HCT116 (cell line): ENCODE measurements around the gene PTHLH. TPM values are rescaled to one million over a fixed set of nuclear protein-coding genes. Genes with fewer than 3 reads are reported as not detected.

ENCODE experiments used
- ATAC-seq: fragments of 200-7000 bp; cut with Tn5 transposase; 2 replicates; pipeline ENCODE4 v1.9.1; 2020; ENCODE audit warnings: mild to moderate bottlenecking, moderate library complexity
- BruUV-seq: library from RNA; stranded (reverse); fragments of 400-500 nt; replicated peaks from 2 replicates; lab custom pipeline; 2021; lab: Mats Ljungman, UMichigan
- CTCF ChIA-PET: fragments of 300-600 bp; sonication (Branson Sonifier 250); formaldehyde crosslinking; loops from one replicate; lab custom pipeline; 2021; ENCODE audit warnings: antibody characterized with exemption; lab: Charles Lee
- POLR2A ChIA-PET: fragments of 300-600, 350-600 bp; sonication (Branson Sonifier 250); formaldehyde crosslinking; loops from one replicate; lab custom pipeline; 2021; ENCODE audit warnings: antibody characterized with exemption; lab: Charles Lee
- RAD21 ChIA-PET, 2 experiments: fragments of 300-600 bp; sonication (Branson Sonifier 250); formaldehyde crosslinking; loops; one replicate each; lab custom pipeline; 2023; ENCODE audit warnings: low total read pairs in 2 of 2; ENCODE audit not compliant: uncharacterized antibody in 2 of 2, unreplicated experiment in 2 of 2, low non-redundant PET in 1 of 2; lab: Charles Lee
- DNase-seq: peaks from one replicate; pipeline ENCODE4 v3.0.0-alpha.2; 2010; ENCODE audit warnings: low read depth, low spot score
- H2AFZ ChIP-seq: fragments of 200-600 bp; shearing (Covaris generic), sonication (generic); 2 replicates; pipeline ENCODE4 v1.6.1; 2017; ENCODE audit warnings: low read depth, mixed run types, mixed read lengths, antibody characterized with exemption, low read length; ENCODE audit not compliant: poor library complexity, severe bottlenecking
- H3K27ac ChIP-seq: 2 replicates; pipeline ENCODE4 v1.5.1; 2012; ENCODE audit warnings: low read depth, low read length
- H3K27me3 ChIP-seq: fragments of 200-600 bp; sonication (generic); 2 replicates; pipeline ENCODE4 v1.6.1; 2016; ENCODE audit warnings: mixed run types, low read length, mixed read lengths; ENCODE audit not compliant: insufficient read depth
- H3K36me3 ChIP-seq, 2 experiments: fragments of 200-500 bp in 1 of 2; fragments of 200-600 bp in 1 of 2; sonication (Bioruptor generic) in 1 of 2; sonication (generic) in 1 of 2; 2 replicates each; pipeline versions ENCODE4 v1.5.1 to v1.6.1; 2014 to 2016; ENCODE audit warnings: low read length in 2 of 2, inconsistent platforms in 1 of 2, mixed read lengths in 1 of 2, mixed run types in 1 of 2; ENCODE audit not compliant: insufficient read depth in 2 of 2, control insufficient read depth in 1 of 2
- H3K4me1 ChIP-seq, 2 experiments: fragments of 200-600 bp in 1 of 2; sonication (generic) in 1 of 2; 2 replicates each; pipeline versions ENCODE4 v1.5.1 to v1.6.1; 2012 to 2017; ENCODE audit warnings: low read length in 2 of 2, inconsistent platforms in 1 of 2, mild to moderate bottlenecking in 1 of 2, mixed read lengths in 1 of 2, mixed run types in 1 of 2, moderate library complexity in 1 of 2; ENCODE audit not compliant: insufficient read depth in 2 of 2, control insufficient read depth in 1 of 2
- H3K4me2 ChIP-seq: fragments of 200-600 bp; sonication (generic); 2 replicates; pipeline ENCODE4 v1.6.1; 2017; ENCODE audit warnings: mixed run types, low read length, mixed read lengths
- H3K4me3 ChIP-seq, 2 experiments: fragments of 200-600 bp in 1 of 2; sonication (generic) in 1 of 2; replicated peaks in 1 of 2; 2 replicates each; pipeline ENCODE4 v1.5.1; 2011 to 2016; ENCODE audit warnings: low read length in 2 of 2, control low read depth in 1 of 2, low read depth in 1 of 2, mild to moderate bottlenecking in 1 of 2, mixed read lengths in 1 of 2, mixed run types in 1 of 2
- H3K79me2 ChIP-seq: fragments of 200-600 bp; sonication (generic); 2 replicates; pipeline ENCODE4 v1.6.1; 2017; ENCODE audit warnings: mild to moderate bottlenecking, mixed run types, low read length, moderate library complexity, mixed read lengths; ENCODE audit not compliant: insufficient read depth
- H3K9ac ChIP-seq: fragments of 200-600 bp; sonication (generic); 2 replicates; pipeline ENCODE4 v1.6.1; 2016; ENCODE audit warnings: low read length, mixed read lengths
- H3K9me2 ChIP-seq: fragments of 200-600 bp; sonication (generic), shearing (Covaris generic); 2 replicates; pipeline ENCODE4 v1.6.1; 2017; ENCODE audit warnings: mixed run types, mild to moderate bottlenecking, moderate library complexity; ENCODE audit not compliant: insufficient read depth
- H3K9me3 ChIP-seq, 2 experiments: fragments of 200-500 bp in 1 of 2; fragments of 200-600 bp in 1 of 2; sonication (Bioruptor generic) in 1 of 2; sonication (generic) in 1 of 2; 2 replicates each; pipeline ENCODE4 v1.6.1; 2014 to 2017; ENCODE audit warnings: low read length in 2 of 2, mixed read lengths in 2 of 2, inconsistent platforms in 1 of 2, low read depth in 1 of 2, mild to moderate bottlenecking in 1 of 2, mixed run types in 1 of 2, moderate library complexity in 1 of 2; ENCODE audit not compliant: control insufficient read depth in 1 of 2, insufficient read depth in 1 of 2
- H4K20me1 ChIP-seq: fragments of 200-600 bp; sonication (generic), shearing (Covaris generic); 2 replicates; pipeline ENCODE4 v1.6.1; 2017; ENCODE audit warnings: mixed run types, mild to moderate bottlenecking, moderate library complexity; ENCODE audit not compliant: insufficient read depth
- CBX3 ChIP-seq: IDR thresholded peaks from 2 replicates; pipeline ENCODE4 v1.6.1; 2012; ENCODE audit warnings: low read depth
- CEBPB ChIP-seq: IDR thresholded peaks from 2 replicates; pipeline ENCODE4 v1.6.1; 2012; ENCODE audit warnings: low read depth
- EGR1 ChIP-seq: IDR thresholded peaks from 2 replicates; pipeline ENCODE4 v1.6.1; 2012; ENCODE audit warnings: low read depth
- ELF1 ChIP-seq: IDR thresholded peaks from 2 replicates; pipeline ENCODE4 v1.6.1; 2012; ENCODE audit warnings: low read depth, borderline replicate concordance
- EZH2 ChIP-seq: fragments of 200-600 bp; sonication (generic); IDR thresholded peaks from 2 replicates; pipeline ENCODE4 v1.6.1; 2017; ENCODE audit warnings: antibody characterized with exemption, mixed run types
- EZH2phosphoT487 ChIP-seq: fragments of 200-600 bp; IDR thresholded peaks from 2 replicates; pipeline ENCODE4 v1.6.1; 2018; ENCODE audit warnings: antibody characterized with exemption, borderline replicate concordance
- FOSL1 ChIP-seq: IDR thresholded peaks from 2 replicates; pipeline ENCODE4 v1.6.1; 2012; ENCODE audit warnings: low read depth
- JUND ChIP-seq: IDR thresholded peaks from 2 replicates; pipeline ENCODE4 v1.6.1; 2012
- POLR2A ChIP-seq: IDR thresholded peaks from 2 replicates; pipeline ENCODE4 v1.7.0; 2011; ENCODE audit warnings: borderline replicate concordance; ENCODE audit not compliant: insufficient read depth, insufficient read length; ENCODE audit errors: extremely low read depth
- POLR2AphosphoS5 ChIP-seq: IDR thresholded peaks from 2 replicates; pipeline ENCODE4 v1.6.1; 2011; ENCODE audit warnings: mild to moderate bottlenecking, low read depth, low read length, moderate library complexity
- RAD21 ChIP-seq: IDR thresholded peaks from 2 replicates; pipeline ENCODE4 v1.6.1; 2012; ENCODE audit warnings: low read depth, mild to moderate bottlenecking
- SIN3A ChIP-seq: IDR thresholded peaks from 2 replicates; pipeline ENCODE4 v1.6.1; 2012; ENCODE audit warnings: low read depth
- SRF ChIP-seq: IDR thresholded peaks from 2 replicates; pipeline ENCODE4 v1.6.1; 2012; ENCODE audit warnings: low read depth
- TCF7L2 ChIP-seq: IDR thresholded peaks from 2 replicates; pipeline ENCODE4 v1.7.0; 2011; ENCODE audit warnings: borderline replicate concordance, inconsistent platforms; ENCODE audit not compliant: insufficient read depth, insufficient read length; ENCODE audit errors: extremely low read depth
- ZFX ChIP-seq: fragments of 450-650 bp; IDR thresholded peaks from 2 replicates; pipeline ENCODE4 v1.6.1; 2017
- intact Hi-C: fragments of 100-400 bp; cut with micrococcal nuclease; formaldehyde crosslinking; loops from 2 replicates; pipeline ENCODE4 v1.10.0; 2022
- total RNA-seq: library from RNA; stranded (reverse); gene quantifications from one replicate; pipeline ENCODE4 v1.2.1, GENCODE V29; 2021; ENCODE audit not compliant: unreplicated experiment
- TF ChIP-seq, protein P1 (sequence below): IDR thresholded peaks from 2 replicates; pipeline ENCODE4 v1.6.1; 2012; ENCODE audit warnings: low read depth
- TF ChIP-seq, protein P2 (sequence below): IDR thresholded peaks from 2 replicates; pipeline ENCODE4 v1.6.1; 2012
- TF ChIP-seq, protein P3 (sequence below): IDR thresholded peaks from 2 replicates; pipeline ENCODE4 v1.6.1; 2012

PTHLH gene
- total RNA-seq, 1 experiment from 2014 or later, result not detected

- TF ChIP-seq, protein P1, sequence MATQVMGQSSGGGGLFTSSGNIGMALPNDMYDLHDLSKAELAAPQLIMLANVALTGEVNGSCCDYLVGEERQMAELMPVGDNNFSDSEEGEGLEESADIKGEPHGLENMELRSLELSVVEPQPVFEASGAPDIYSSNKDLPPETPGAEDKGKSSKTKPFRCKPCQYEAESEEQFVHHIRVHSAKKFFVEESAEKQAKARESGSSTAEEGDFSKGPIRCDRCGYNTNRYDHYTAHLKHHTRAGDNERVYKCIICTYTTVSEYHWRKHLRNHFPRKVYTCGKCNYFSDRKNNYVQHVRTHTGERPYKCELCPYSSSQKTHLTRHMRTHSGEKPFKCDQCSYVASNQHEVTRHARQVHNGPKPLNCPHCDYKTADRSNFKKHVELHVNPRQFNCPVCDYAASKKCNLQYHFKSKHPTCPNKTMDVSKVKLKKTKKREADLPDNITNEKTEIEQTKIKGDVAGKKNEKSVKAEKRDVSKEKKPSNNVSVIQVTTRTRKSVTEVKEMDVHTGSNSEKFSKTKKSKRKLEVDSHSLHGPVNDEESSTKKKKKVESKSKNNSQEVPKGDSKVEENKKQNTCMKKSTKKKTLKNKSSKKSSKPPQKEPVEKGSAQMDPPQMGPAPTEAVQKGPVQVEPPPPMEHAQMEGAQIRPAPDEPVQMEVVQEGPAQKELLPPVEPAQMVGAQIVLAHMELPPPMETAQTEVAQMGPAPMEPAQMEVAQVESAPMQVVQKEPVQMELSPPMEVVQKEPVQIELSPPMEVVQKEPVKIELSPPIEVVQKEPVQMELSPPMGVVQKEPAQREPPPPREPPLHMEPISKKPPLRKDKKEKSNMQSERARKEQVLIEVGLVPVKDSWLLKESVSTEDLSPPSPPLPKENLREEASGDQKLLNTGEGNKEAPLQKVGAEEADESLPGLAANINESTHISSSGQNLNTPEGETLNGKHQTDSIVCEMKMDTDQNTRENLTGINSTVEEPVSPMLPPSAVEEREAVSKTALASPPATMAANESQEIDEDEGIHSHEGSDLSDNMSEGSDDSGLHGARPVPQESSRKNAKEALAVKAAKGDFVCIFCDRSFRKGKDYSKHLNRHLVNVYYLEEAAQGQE, result no peak
- TF ChIP-seq CBX3 (no peak), POLR2A (no peak), EGR1 (no peak), FOSL1 (no peak), RAD21 (no peak), ZFX (no peak)
Measured at GRCh38 chr12:27958675-27959074, 13.9 kb downstream of the PTHLH start (continued).

DNA sequence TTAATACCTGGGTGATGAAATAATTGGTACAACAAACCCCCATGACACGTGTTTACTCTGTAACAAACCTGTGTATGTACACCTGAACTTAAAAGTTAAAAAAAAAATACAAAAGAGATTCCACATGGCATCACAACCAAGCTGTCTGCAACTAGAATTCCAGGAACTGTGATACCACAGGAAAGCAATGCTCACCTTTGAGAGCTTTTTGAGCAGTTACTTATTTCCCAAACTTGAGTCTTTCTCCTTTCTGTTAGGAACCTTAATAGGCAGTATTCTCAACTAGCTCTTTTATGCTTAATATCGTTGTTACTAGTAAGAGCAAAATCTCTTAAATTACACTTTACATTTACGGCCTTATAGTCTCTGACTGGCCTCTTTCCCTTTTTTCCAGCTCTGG, 15.2 kb downstream of the PTHLH start:
- Histone ChIP-seq H3K9me2 (no peaks in the 10 kb centered on the region), H3K9ac (no peak overlapping the region), H3K4me3 (no peak overlapping the region), H3K4me2 (no peak overlapping the region), H3K27me3 (no peaks in the 10 kb centered on the region), H3K79me2 (no peaks in the 10 kb centered on the region), H3K4me1 (no peaks in the 10 kb centered on the region), H4K20me1 (no peaks in the 10 kb centered on the region), H2AFZ (no peak overlapping the region), H3K36me3 (no peaks in the 10 kb centered on the region), H3K9me3 (no peaks in the 10 kb centered on the region), H3K27ac (no peak overlapping the region)
- intact Hi-C loops, result no loop called here
- POLR2A ChIA-PET, result no interaction called here
- RAD21 ChIA-PET, result no interaction called here
- ATAC-seq, result no peak
- CTCF ChIA-PET, result no interaction called here
- no TSS peak for BruUV-seq
- DNase-seq, result no peak
- no peak for TF ChIP-seq POLR2A
- TF ChIP-seq EZH2phosphoT487, result no peak
- TF ChIP-seq EZH2, result no peak
- TF ChIP-seq, protein P1, result no peak
- TF ChIP-seq JUND, result no peak
- TF ChIP-seq, protein P2, sequence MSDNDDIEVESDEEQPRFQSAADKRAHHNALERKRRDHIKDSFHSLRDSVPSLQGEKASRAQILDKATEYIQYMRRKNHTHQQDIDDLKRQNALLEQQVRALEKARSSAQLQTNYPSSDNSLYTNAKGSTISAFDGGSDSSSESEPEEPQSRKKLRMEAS, result no peak
- TF ChIP-seq FOSL1, result no peak
- no peak for TF ChIP-seq RAD21
- no peak for TF ChIP-seq POLR2AphosphoS5
- TF ChIP-seq, protein P3, sequence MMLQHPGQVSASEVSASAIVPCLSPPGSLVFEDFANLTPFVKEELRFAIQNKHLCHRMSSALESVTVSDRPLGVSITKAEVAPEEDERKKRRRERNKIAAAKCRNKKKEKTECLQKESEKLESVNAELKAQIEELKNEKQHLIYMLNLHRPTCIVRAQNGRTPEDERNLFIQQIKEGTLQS, result no peak
- no peak for TF ChIP-seq CEBPB
- TF ChIP-seq SRF, result no peak
- TF ChIP-seq ZFX, result no peak
- TF ChIP-seq SIN3A, result no peak
- no peak for TF ChIP-seq TCF7L2
- TF ChIP-seq ELF1, result no peak
